Panc1 (cell line): Measurements from ENCODE around the gene FAM117A. TPM values are rescaled to one million over a fixed set of nuclear protein-coding genes. Genes with fewer than 3 reads are reported as not detected.

Experiments
- ATAC-seq: fragments of 200-7000 bp; cut with Tn5 transposase; 2 replicates; pipeline ENCODE4 v1.9.1; 2020; ENCODE audit warnings: mild to moderate bottlenecking, moderate library complexity
- BruUV-seq: library from RNA; stranded (reverse); fragments of 400-500 nt; replicated peaks from 2 replicates; lab custom pipeline; 2021; lab: Mats Ljungman, UMichigan
- CTCF ChIA-PET: fragments of 300-600 bp; sonication (Branson Sonifier 250); formaldehyde crosslinking; loops from one replicate; lab custom pipeline; 2022; ENCODE audit warnings: antibody characterized with exemption; lab: Charles Lee
- POLR2A ChIA-PET: fragments of 300-600 bp; sonication (Branson Sonifier 250); formaldehyde crosslinking; loops from one replicate; lab custom pipeline; 2022; ENCODE audit warnings: antibody characterized with exemption; lab: Charles Lee
- DNase-seq: peaks from one replicate; pipeline ENCODE4 v3.0.0-alpha.2; 2010; ENCODE audit warnings: low read depth, low spot score
- H3K27ac ChIP-seq: 2 replicates; pipeline ENCODE4 v1.5.1; 2011; ENCODE audit warnings: mild to moderate bottlenecking, low read length, inconsistent platforms
- H3K27me3 ChIP-seq: fragments of 200-500 bp; sonication (Bioruptor generic); 2 replicates; pipeline ENCODE4 v1.6.0; 2014; ENCODE audit warnings: low read length, inconsistent platforms; ENCODE audit not compliant: control insufficient read depth, insufficient read depth
- H3K36me3 ChIP-seq: fragments of 200-500 bp; sonication (Bioruptor generic); 2 replicates; pipeline ENCODE4 v1.5.1; 2014; ENCODE audit warnings: inconsistent platforms, mild to moderate bottlenecking, low read length, moderate library complexity; ENCODE audit not compliant: control insufficient read depth, insufficient read depth
- H3K4me1 ChIP-seq: 2 replicates; pipeline ENCODE4 v1.5.1; 2011; ENCODE audit warnings: inconsistent platforms, mild to moderate bottlenecking, low read length, moderate library complexity; ENCODE audit not compliant: control insufficient read depth, insufficient read depth
- H3K4me3 ChIP-seq, 2 experiments: 2 replicates each; pipeline ENCODE4 v1.5.1; 2011 to 2012; ENCODE audit warnings: low read depth in 2 of 2, low read length in 2 of 2, mild to moderate bottlenecking in 2 of 2, inconsistent platforms in 1 of 2, moderate library complexity in 1 of 2
- H3K9me3 ChIP-seq: fragments of 200-500 bp; sonication (Bioruptor generic); 2 replicates; pipeline ENCODE4 v1.5.1; 2014; ENCODE audit warnings: low read depth, mild to moderate bottlenecking, inconsistent platforms, low read length, moderate library complexity; ENCODE audit not compliant: control insufficient read depth, insufficient read depth
- POLR2AphosphoS5 ChIP-seq: IDR thresholded peaks from 2 replicates; pipeline ENCODE4 v1.6.1; 2012; ENCODE audit warnings: mild to moderate bottlenecking, low read depth, low read length, moderate library complexity
- SIN3A ChIP-seq: IDR thresholded peaks from 2 replicates; pipeline ENCODE4 v1.6.1; 2012; ENCODE audit warnings: low read depth, mild to moderate bottlenecking, low read length, moderate library complexity, borderline replicate concordance; ENCODE audit not compliant: insufficient read depth
- TCF7L2 ChIP-seq: IDR thresholded peaks from 2 replicates; pipeline ENCODE4 v1.6.1; 2011; ENCODE audit warnings: mild to moderate bottlenecking, low read depth, low read length, inconsistent platforms
- in situ Hi-C: cut with HindIII; loops from 2 replicates; pipeline ENCODE4 v1.10.0; 2016; ENCODE audit warnings: low sequenced_read_pairs, low pct_unique_long_range_greater_than_20kb
- intact Hi-C: fragments of 100-400 bp; cut with micrococcal nuclease; formaldehyde crosslinking; loops from one replicate; pipeline ENCODE4 v1.10.0; 2022; ENCODE audit not compliant: unreplicated experiment
- total RNA-seq: library from RNA; stranded (reverse); gene quantifications from one replicate; pipeline ENCODE4 v1.2.1, GENCODE V29; 2021; ENCODE audit not compliant: unreplicated experiment
- TF ChIP-seq, protein P1 (sequence below), 2 experiments: IDR thresholded peaks; 2 replicates each; pipeline ENCODE4 v1.6.1; 2011 to 2012; ENCODE audit warnings: low read depth in 2 of 2, control low read depth in 1 of 2, low read length in 1 of 2, mild to moderate bottlenecking in 1 of 2, moderate library complexity in 1 of 2; ENCODE audit not compliant: insufficient read depth in 1 of 2
- TF ChIP-seq, protein P2 (sequence below): fragments of 450-650 bp; IDR thresholded peaks from 2 replicates; pipeline ENCODE4 v1.5.1; 2017; ENCODE audit warnings: mild to moderate bottlenecking

The FAM117A gene
- total RNA-seq, 1 experiment from 2014 or later: 8.0 TPM

DNA sequence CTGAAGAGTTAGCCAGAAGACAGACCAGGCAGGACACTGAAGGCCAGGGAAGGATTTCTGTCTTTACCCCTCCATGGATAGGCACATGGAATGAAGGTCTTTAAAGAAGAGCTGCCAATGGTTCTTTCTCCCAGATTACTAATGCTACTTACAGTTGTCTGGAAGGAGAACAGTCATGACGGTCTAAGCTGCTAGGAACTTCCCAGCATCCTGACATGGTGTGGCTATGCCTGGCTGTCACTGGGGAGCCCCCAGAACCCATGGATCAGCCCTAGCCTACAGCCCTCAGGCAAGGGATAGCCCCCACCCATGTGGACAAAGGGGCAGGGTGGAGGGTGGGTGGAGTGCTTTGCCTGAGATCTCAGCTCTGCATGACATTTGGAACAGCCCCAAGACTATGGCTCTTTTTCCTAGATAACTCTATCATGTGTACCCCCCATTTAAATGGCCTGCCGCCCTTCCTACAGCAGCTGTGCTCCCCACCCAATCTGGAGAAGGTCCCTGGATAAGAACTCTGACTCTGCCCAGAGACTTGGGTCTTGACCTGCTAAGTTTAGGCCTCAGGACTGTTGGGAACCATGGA is 15.3 kb upstream of the FAM117A start:
- CTCF ChIA-PET: no interaction called here
- H3K27ac ChIP-seq: no peak overlapping the region
- POLR2A ChIA-PET: no interaction called here
- H3K27me3 ChIP-seq: no peaks in the 10 kb centered on the region; the same call in 1 of the 2 replicates
- intact Hi-C loops (no loop called here), in situ Hi-C loops (no loop called here)
- no peaks in the 10 kb centered on the region for H3K36me3 ChIP-seq
- no peaks in the 10 kb centered on the region for H3K9me3 ChIP-seq
- TF ChIP-seq SIN3A (no peak), TCF7L2 (no peak), POLR2AphosphoS5 (no peak)
- TF ChIP-seq, protein P1, sequence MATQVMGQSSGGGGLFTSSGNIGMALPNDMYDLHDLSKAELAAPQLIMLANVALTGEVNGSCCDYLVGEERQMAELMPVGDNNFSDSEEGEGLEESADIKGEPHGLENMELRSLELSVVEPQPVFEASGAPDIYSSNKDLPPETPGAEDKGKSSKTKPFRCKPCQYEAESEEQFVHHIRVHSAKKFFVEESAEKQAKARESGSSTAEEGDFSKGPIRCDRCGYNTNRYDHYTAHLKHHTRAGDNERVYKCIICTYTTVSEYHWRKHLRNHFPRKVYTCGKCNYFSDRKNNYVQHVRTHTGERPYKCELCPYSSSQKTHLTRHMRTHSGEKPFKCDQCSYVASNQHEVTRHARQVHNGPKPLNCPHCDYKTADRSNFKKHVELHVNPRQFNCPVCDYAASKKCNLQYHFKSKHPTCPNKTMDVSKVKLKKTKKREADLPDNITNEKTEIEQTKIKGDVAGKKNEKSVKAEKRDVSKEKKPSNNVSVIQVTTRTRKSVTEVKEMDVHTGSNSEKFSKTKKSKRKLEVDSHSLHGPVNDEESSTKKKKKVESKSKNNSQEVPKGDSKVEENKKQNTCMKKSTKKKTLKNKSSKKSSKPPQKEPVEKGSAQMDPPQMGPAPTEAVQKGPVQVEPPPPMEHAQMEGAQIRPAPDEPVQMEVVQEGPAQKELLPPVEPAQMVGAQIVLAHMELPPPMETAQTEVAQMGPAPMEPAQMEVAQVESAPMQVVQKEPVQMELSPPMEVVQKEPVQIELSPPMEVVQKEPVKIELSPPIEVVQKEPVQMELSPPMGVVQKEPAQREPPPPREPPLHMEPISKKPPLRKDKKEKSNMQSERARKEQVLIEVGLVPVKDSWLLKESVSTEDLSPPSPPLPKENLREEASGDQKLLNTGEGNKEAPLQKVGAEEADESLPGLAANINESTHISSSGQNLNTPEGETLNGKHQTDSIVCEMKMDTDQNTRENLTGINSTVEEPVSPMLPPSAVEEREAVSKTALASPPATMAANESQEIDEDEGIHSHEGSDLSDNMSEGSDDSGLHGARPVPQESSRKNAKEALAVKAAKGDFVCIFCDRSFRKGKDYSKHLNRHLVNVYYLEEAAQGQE (IDR thresholded peaks at IDR 0.05; ENCODE audit: insufficient read depth in 1 of 2, low read depth in 2 of 2, low read length in 1 of 2): no peak
- TF ChIP-seq, protein P2, sequence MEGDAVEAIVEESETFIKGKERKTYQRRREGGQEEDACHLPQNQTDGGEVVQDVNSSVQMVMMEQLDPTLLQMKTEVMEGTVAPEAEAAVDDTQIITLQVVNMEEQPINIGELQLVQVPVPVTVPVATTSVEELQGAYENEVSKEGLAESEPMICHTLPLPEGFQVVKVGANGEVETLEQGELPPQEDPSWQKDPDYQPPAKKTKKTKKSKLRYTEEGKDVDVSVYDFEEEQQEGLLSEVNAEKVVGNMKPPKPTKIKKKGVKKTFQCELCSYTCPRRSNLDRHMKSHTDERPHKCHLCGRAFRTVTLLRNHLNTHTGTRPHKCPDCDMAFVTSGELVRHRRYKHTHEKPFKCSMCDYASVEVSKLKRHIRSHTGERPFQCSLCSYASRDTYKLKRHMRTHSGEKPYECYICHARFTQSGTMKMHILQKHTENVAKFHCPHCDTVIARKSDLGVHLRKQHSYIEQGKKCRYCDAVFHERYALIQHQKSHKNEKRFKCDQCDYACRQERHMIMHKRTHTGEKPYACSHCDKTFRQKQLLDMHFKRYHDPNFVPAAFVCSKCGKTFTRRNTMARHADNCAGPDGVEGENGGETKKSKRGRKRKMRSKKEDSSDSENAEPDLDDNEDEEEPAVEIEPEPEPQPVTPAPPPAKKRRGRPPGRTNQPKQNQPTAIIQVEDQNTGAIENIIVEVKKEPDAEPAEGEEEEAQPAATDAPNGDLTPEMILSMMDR: no peak
- ATAC-seq (no peak), DNase-seq (no peak)
- H3K4me1 ChIP-seq: no peaks in the 10 kb centered on the region
- no peak overlapping the region for H3K4me3 ChIP-seq
- BruUV-seq: no TSS peak

DNA sequence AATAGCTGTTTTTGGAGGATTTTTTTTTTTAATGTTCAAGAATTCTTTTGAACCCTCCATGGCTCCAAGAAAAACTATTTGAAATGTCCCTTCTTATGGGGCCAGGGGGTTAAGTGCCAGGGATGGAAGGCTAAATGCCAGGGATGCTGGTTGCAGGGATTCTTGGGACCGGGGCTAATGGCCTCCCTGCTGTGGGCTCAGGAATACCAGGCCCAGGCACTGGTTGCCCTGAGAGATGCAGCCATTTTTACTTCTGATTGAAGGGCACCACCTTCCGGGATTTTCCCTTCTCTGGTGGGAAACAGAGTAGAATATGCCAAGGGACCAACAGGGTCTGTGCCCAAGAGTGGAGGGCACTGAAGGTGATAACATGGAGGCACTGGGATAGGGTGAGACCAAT is 13.6 kb upstream of the FAM117A start:
- in situ Hi-C loops (no loop called here), intact Hi-C loops (no loop called here)
- ChIA-PET POLR2A (no interaction called here), CTCF (interaction anchor here (0.6 kb wide), 1 partner anchor 26 kb away, joined by 4 read pairs; no protein-coding TSS in a partner anchor)
- no peaks in the 10 kb centered on the region for H3K36me3 ChIP-seq
- BruUV-seq: no TSS peak
- TF ChIP-seq, protein P1 (IDR thresholded peaks at IDR 0.05; ENCODE audit: insufficient read depth in 1 of 2, low read depth in 2 of 2, low read length in 1 of 2): no peak
- TF ChIP-seq TCF7L2: no peak
- H3K4me1 ChIP-seq: no peaks in the 10 kb centered on the region
- no peaks in the 10 kb centered on the region for H3K9me3 ChIP-seq
- no peak overlapping the region for H3K27ac ChIP-seq
- DNase-seq (no peak), ATAC-seq (no peak)
- no peak overlapping the region for H3K4me3 ChIP-seq
- H3K27me3 ChIP-seq: no peaks in the 10 kb centered on the region; the same call in 1 of the 2 replicates
